A673 (cell line): Measurements from ENCODE around the gene GRIK4. TPM values are rescaled to one million over a fixed set of nuclear protein-coding genes. Genes with fewer than 3 reads are reported as not detected.

Experiments used
- BruUV-seq: library from RNA; stranded (reverse); fragments of 400-500 nt; replicated peaks from 2 replicates; lab custom pipeline; 2021; lab: Mats Ljungman, UMichigan
- CTCF ChIA-PET: fragments of 300-600 bp; sonication (Branson Sonifier 250); formaldehyde crosslinking; loops from one replicate; lab custom pipeline; 2022; ENCODE audit warnings: antibody characterized with exemption; lab: Charles Lee
- POLR2A ChIA-PET: fragments of 300-600 bp; sonication (Branson Sonifier 250); formaldehyde crosslinking; loops from one replicate; lab custom pipeline; 2022; ENCODE audit warnings: antibody characterized with exemption; ENCODE audit not compliant: low non-redundant PET; lab: Charles Lee
- DNase-seq: peaks from one replicate; pipeline ENCODE4 v3.0.0-alpha.2; 2015; ENCODE audit warnings: low spot score
- H3K27ac ChIP-seq: fragments of 200-600 bp; sonication (generic); 2 replicates; pipeline ENCODE4 v1.5.1; 2016; ENCODE audit warnings: mixed run types, low read depth, mild to moderate bottlenecking, mixed read lengths, antibody characterized with exemption, low read length; ENCODE audit not compliant: poor library complexity, severe bottlenecking
- H3K27me3 ChIP-seq: fragments of 200-600 bp; sonication (generic); replicated peaks from 2 replicates; pipeline ENCODE4 v1.6.1; 2017; ENCODE audit warnings: mixed run types, low read depth, mild to moderate bottlenecking, mixed read lengths, antibody characterized with exemption, low read length; ENCODE audit not compliant: insufficient read depth, poor library complexity
- H3K36me3 ChIP-seq: fragments of 200-600 bp; sonication (generic); 2 replicates; pipeline ENCODE4 v1.6.1; 2016; ENCODE audit warnings: mixed run types, mild to moderate bottlenecking, mixed read lengths, antibody characterized with exemption, low read length; ENCODE audit not compliant: insufficient read depth, poor library complexity, severe bottlenecking
- H3K4me1 ChIP-seq: fragments of 200-600 bp; sonication (generic); 2 replicates; pipeline ENCODE4 v1.6.1; 2017; ENCODE audit warnings: mixed run types, mild to moderate bottlenecking, mixed read lengths, antibody characterized with exemption, low read length; ENCODE audit not compliant: insufficient read depth, poor library complexity, severe bottlenecking
- H3K4me3 ChIP-seq: fragments of 200-600 bp; sonication (generic); 2 replicates; pipeline ENCODE4 v1.5.1; 2016; ENCODE audit warnings: low read depth, mixed run types, mild to moderate bottlenecking, mixed read lengths, low read length; ENCODE audit not compliant: poor library complexity, severe bottlenecking
- H3K9me3 ChIP-seq: fragments of 200-600 bp; sonication (generic); 2 replicates; pipeline ENCODE4 v1.6.1; 2016; ENCODE audit warnings: mixed run types, low read depth, mild to moderate bottlenecking, mixed read lengths, antibody characterized with exemption, low read length; ENCODE audit not compliant: poor library complexity, severe bottlenecking
- EZH2 ChIP-seq: fragments of 200-600 bp; sonication (generic); IDR thresholded peaks from 2 replicates; pipeline ENCODE4 v1.6.1; 2017; ENCODE audit warnings: borderline replicate concordance, low read depth, mild to moderate bottlenecking, mixed read lengths, antibody characterized with exemption, low read length; ENCODE audit not compliant: poor library complexity, severe bottlenecking
- intact Hi-C: fragments of 100-400 bp; cut with micrococcal nuclease; formaldehyde crosslinking; loops from one replicate; pipeline ENCODE4 v1.10.0; 2022; ENCODE audit not compliant: unreplicated experiment
- total RNA-seq: library from RNA; stranded (reverse); gene quantifications from 2 replicates; pipeline ENCODE4 v1.2.3, GENCODE V29; 2021
- TF ChIP-seq, protein P1 (sequence below): fragments of 300-800, 200-600 bp; sonication (generic); conservative IDR thresholded peaks from 2 replicates; pipeline ENCODE4 v1.5.1; 2017; ENCODE audit warnings: low read depth, mild to moderate bottlenecking, antibody characterized with exemption, low read length, moderate library complexity, mixed read lengths

Gene GRIK4
- total RNA-seq, 1 experiment from 2014 or later: not detected

DNA sequence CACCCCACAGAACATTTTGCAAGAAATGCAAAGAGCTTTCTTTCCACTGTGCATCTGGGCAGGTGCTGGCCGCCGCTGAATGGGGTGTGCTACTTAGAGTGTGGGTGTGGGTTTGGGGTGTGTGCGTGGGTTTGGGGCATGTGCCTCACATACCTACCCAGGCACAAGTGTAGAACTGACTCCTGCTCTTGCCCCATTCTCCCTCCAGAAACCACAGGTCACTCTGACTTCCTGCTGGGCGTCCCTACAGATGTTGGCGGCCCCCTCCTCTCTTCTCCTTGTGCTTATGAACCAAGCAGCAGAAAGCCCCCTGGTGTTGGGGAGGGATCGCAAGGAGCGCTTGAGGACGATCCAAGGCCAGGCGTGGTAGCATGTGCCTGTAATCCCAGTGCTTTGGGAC lies 63.9 kb downstream of the GRIK4 start:
- BruUV-seq: no TSS peak
- no peaks in the 10 kb centered on the region for H3K4me1 ChIP-seq
- no peak overlapping the region for H3K4me3 ChIP-seq
- CTCF ChIA-PET: no interaction called here
- intact Hi-C loops: no loop called here
- H3K27me3 ChIP-seq: peaks cover 5% of the 10 kb centered on the region
- no peak for TF ChIP-seq EZH2
- TF ChIP-seq, protein P1, sequence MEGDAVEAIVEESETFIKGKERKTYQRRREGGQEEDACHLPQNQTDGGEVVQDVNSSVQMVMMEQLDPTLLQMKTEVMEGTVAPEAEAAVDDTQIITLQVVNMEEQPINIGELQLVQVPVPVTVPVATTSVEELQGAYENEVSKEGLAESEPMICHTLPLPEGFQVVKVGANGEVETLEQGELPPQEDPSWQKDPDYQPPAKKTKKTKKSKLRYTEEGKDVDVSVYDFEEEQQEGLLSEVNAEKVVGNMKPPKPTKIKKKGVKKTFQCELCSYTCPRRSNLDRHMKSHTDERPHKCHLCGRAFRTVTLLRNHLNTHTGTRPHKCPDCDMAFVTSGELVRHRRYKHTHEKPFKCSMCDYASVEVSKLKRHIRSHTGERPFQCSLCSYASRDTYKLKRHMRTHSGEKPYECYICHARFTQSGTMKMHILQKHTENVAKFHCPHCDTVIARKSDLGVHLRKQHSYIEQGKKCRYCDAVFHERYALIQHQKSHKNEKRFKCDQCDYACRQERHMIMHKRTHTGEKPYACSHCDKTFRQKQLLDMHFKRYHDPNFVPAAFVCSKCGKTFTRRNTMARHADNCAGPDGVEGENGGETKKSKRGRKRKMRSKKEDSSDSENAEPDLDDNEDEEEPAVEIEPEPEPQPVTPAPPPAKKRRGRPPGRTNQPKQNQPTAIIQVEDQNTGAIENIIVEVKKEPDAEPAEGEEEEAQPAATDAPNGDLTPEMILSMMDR: no peak
- DNase-seq: no peak
- H3K9me3 ChIP-seq: no peaks in the 10 kb centered on the region
- no peaks in the 10 kb centered on the region for H3K36me3 ChIP-seq
- POLR2A ChIA-PET: no interaction called here
- H3K27ac ChIP-seq: no peak overlapping the region

DNA sequence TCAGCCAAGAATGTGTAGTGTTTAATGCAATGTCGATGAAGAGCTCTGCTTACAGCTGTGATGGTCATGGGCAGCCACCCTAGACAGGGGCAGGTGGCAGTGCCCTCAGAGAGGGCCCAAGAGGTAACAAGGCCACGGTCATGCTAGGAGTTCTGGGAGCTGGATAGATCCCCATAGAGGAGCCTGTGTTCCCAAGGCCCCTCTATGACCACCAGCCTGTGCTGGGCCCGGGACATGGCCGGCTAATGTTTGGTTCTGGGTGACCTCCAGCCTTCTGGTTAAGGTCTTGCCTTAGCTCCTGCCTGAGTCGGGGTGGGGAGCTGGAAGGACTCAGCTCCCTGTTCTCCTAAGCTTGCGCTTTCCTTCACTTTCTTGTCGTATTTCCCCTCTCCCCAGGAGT lies 65.1 kb downstream of the GRIK4 start:
- ChIA-PET CTCF (no interaction called here), POLR2A (no interaction called here)
- H3K36me3 ChIP-seq: no peaks in the 10 kb centered on the region
- peaks cover 11% of the 10 kb centered on the region for H3K27me3 ChIP-seq
- no peak for DNase-seq
- no peak for TF ChIP-seq EZH2
- TF ChIP-seq, protein P1: no peak
- no peaks in the 10 kb centered on the region for H3K4me1 ChIP-seq
- intact Hi-C loops: no loop called here
- no peak overlapping the region for H3K27ac ChIP-seq
- no peak overlapping the region for H3K4me3 ChIP-seq
- no peaks in the 10 kb centered on the region for H3K9me3 ChIP-seq
- BruUV-seq: no TSS peak

DNA sequence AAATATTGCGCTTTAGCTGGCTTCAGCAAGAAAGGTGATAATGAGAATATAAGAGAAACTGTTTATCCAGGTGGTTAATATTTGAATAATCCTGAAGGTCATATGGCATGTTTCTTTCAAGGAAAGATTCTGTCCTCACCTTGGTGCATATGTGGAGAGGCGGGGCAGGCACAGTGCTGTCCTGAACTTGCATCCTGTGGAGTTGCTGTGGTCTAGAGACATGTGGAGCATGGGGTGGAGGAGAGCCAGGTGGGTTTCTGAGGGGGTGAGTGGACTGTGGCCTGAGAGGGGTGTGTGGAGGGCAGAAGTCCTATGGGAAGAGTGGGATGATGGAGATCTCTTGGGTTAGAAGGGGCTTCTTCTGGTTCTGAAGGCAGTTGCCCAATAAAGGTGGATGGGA lies 65.5 kb downstream of the GRIK4 start:
- peaks cover 11% of the 10 kb centered on the region for H3K27me3 ChIP-seq
- CTCF ChIA-PET: no interaction called here

More for the DNA sequence above, 65.5 kb downstream of the GRIK4 start:
- Histone ChIP-seq H3K4me3 (no peak overlapping the region), H3K9me3 (no peaks in the 10 kb centered on the region), H3K4me1 (no peaks in the 10 kb centered on the region), H3K27ac (no peak overlapping the region), H3K36me3 (no peaks in the 10 kb centered on the region)
- no TSS peak for BruUV-seq
- no peak for DNase-seq
- intact Hi-C loops: no loop called here
- no peak for TF ChIP-seq EZH2
- TF ChIP-seq, protein P1: no peak
- POLR2A ChIA-PET: no interaction called here
